A549 (cell line): ENCODE data around the gene LCN6. TPM values are rescaled to one million over a fixed set of nuclear protein-coding genes. Genes with fewer than 3 reads are reported as not detected.

ENCODE experiments used
- polyA plus RNA-seq, 4 experiments: library from polyadenylated mRNA; depleted of rRNA in 3 of 4; stranded (reverse); fragments of >200 nt; fragmentation: RNase III in 1 of 4; extraction: RNeasy Plus Mini Kit Qiagen cat#74134 plus additional on column Dnase treatment in 1 of 4; gene quantifications; 2 replicates in 3 of 4; 3 replicates in 1 of 4; pipeline ENCODE4 v1.2.3, GENCODE V29; 2011 to 2017
- small RNA-seq, 6 experiments: library from RNA; depleted of rRNA; stranded (forward); fragments of <200 nt; gene quantifications; one replicate each; pipeline ENCODE3, GENCODE V24; 2012

The LCN6 gene
- polyA plus RNA-seq, 2 of the 4 experiments (the other 2 are of a cell fraction): not detected

Small RNA genes within 50 kb of the gene (small RNA-seq; reads per million reads assigned to genes)
- gene ATP6V1G1P3: 0 reads per million in 6 experiments
- gene MIR6722: 0 to 0.69 (median 0) reads per million in 6 experiments

Other genes starting within 250 kb of the LCN6 start
- 0.88 and 1.2 TPM in 2 replicates for gene NOTCH1, start 202.5 kb downstream of the LCN6 start, polyA plus RNA-seq (2011; rRNA removed)
- gene NOTCH1, start 202.5 kb downstream of the LCN6 start, polyA plus RNA-seq (2017; fragmentation: RNase III; extraction: RNeasy Plus Mini Kit Qiagen cat#74134 plus additional on column Dnase treatment): 4.6 to 6.4 TPM (median 5.7 TPM) in 3 replicates
- 15.3 and 19.9 TPM in 2 replicates for gene EGFL7, start 85.6 kb downstream of the LCN6 start, polyA plus RNA-seq (2011; rRNA removed)
- 28.9 to 34.4 TPM (median 32.3 TPM) in 3 replicates for gene EGFL7, start 85.6 kb downstream of the LCN6 start, polyA plus RNA-seq (2017; fragmentation: RNase III; extraction: RNeasy Plus Mini Kit Qiagen cat#74134 plus additional on column Dnase treatment)
- gene AGPAT2, start 61.1 kb downstream of the LCN6 start, polyA plus RNA-seq (2011; rRNA removed): 32.3 and 38.6 TPM in 2 replicates
- 44.3 to 49.5 TPM (median 46.3 TPM) in 3 replicates for gene AGPAT2, start 61.1 kb downstream of the LCN6 start, polyA plus RNA-seq (2017; fragmentation: RNase III; extraction: RNeasy Plus Mini Kit Qiagen cat#74134 plus additional on column Dnase treatment)
- 6.7 and 8.8 TPM in 2 replicates for gene DIPK1B, start 36.0 kb downstream of the LCN6 start, polyA plus RNA-seq (2011; rRNA removed)
- gene DIPK1B, start 36.0 kb downstream of the LCN6 start, polyA plus RNA-seq (2017; fragmentation: RNase III; extraction: RNeasy Plus Mini Kit Qiagen cat#74134 plus additional on column Dnase treatment): 6.0 to 8.2 TPM (median 6.7 TPM) in 3 replicates
- gene LCN10, start 5.6 kb downstream of the LCN6 start, polyA plus RNA-seq (2011; rRNA removed): not detected in 2 replicates
- not detected in 3 replicates for gene LCN10, start 5.6 kb downstream of the LCN6 start, polyA plus RNA-seq (2017; fragmentation: RNase III; extraction: RNeasy Plus Mini Kit Qiagen cat#74134 plus additional on column Dnase treatment)
- not detected in 2 replicates for gene LCN8, start 9.7 kb upstream of the LCN6 start, polyA plus RNA-seq (2011; rRNA removed)
- not detected in 3 replicates for gene LCN8, start 9.7 kb upstream of the LCN6 start, polyA plus RNA-seq (2017; fragmentation: RNase III; extraction: RNeasy Plus Mini Kit Qiagen cat#74134 plus additional on column Dnase treatment)
- 0.10 and 0.24 TPM in 2 replicates for gene LCN15, start 16.0 kb upstream of the LCN6 start, polyA plus RNA-seq (2011; rRNA removed)
- gene LCN15, start 16.0 kb upstream of the LCN6 start, polyA plus RNA-seq (2017; fragmentation: RNase III; extraction: RNeasy Plus Mini Kit Qiagen cat#74134 plus additional on column Dnase treatment): 0.07 to 0.09 TPM in 2 of 3 replicates, not detected in the other
- 64.5 and 78.0 TPM in 2 replicates for gene TMEM141, start 42.8 kb upstream of the LCN6 start, polyA plus RNA-seq (2011; rRNA removed)
- gene TMEM141, start 42.8 kb upstream of the LCN6 start, polyA plus RNA-seq (2017; fragmentation: RNase III; extraction: RNeasy Plus Mini Kit Qiagen cat#74134 plus additional on column Dnase treatment): 69.9 to 71.0 TPM (median 70.7 TPM) in 3 replicates
- gene CCDC183, start 47.8 kb upstream of the LCN6 start, polyA plus RNA-seq (2011; rRNA removed): 1.4 and 1.6 TPM in 2 replicates
- gene CCDC183, start 47.8 kb upstream of the LCN6 start, polyA plus RNA-seq (2017; fragmentation: RNase III; extraction: RNeasy Plus Mini Kit Qiagen cat#74134 plus additional on column Dnase treatment): 0.58 to 1.1 TPM (median 0.90 TPM) in 3 replicates
- gene RABL6, start 59.4 kb upstream of the LCN6 start, polyA plus RNA-seq (2011; rRNA removed): 46.8 and 53.5 TPM in 2 replicates
- 70.3 to 72.2 TPM (median 71.4 TPM) in 3 replicates for gene RABL6, start 59.4 kb upstream of the LCN6 start, polyA plus RNA-seq (2017; fragmentation: RNase III; extraction: RNeasy Plus Mini Kit Qiagen cat#74134 plus additional on column Dnase treatment)
- 0.75 and 0.76 TPM in 2 replicates for gene AJM1, start 94.0 kb upstream of the LCN6 start, polyA plus RNA-seq (2011; rRNA removed)
- gene AJM1, start 94.0 kb upstream of the LCN6 start, polyA plus RNA-seq (2017; fragmentation: RNase III; extraction: RNeasy Plus Mini Kit Qiagen cat#74134 plus additional on column Dnase treatment): 3.0 to 3.6 TPM (median 3.2 TPM) in 3 replicates
- gene PHPT1, start 100.9 kb upstream of the LCN6 start, polyA plus RNA-seq (2011; rRNA removed): 104 and 123 TPM in 2 replicates
- gene PHPT1, start 100.9 kb upstream of the LCN6 start, polyA plus RNA-seq (2017; fragmentation: RNase III; extraction: RNeasy Plus Mini Kit Qiagen cat#74134 plus additional on column Dnase treatment): 234 to 261 TPM (median 239 TPM) in 3 replicates
- 1.3 and 1.5 TPM in 2 replicates for gene MAMDC4, start 103.8 kb upstream of the LCN6 start, polyA plus RNA-seq (2011; rRNA removed)
- 7.3 to 9.1 TPM (median 7.6 TPM) in 3 replicates for gene MAMDC4, start 103.8 kb upstream of the LCN6 start, polyA plus RNA-seq (2017; fragmentation: RNase III; extraction: RNeasy Plus Mini Kit Qiagen cat#74134 plus additional on column Dnase treatment)
- 284 and 464 TPM in 2 replicates for gene EDF1, start 117.8 kb upstream of the LCN6 start, polyA plus RNA-seq (2011; rRNA removed)
- 472 to 560 TPM (median 477 TPM) in 3 replicates for gene EDF1, start 117.8 kb upstream of the LCN6 start, polyA plus RNA-seq (2017; fragmentation: RNase III; extraction: RNeasy Plus Mini Kit Qiagen cat#74134 plus additional on column Dnase treatment)
- gene TRAF2, start 138.0 kb upstream of the LCN6 start, polyA plus RNA-seq (2011; rRNA removed): 23.8 and 24.5 TPM in 2 replicates
- gene TRAF2, start 138.0 kb upstream of the LCN6 start, polyA plus RNA-seq (2017; fragmentation: RNase III; extraction: RNeasy Plus Mini Kit Qiagen cat#74134 plus additional on column Dnase treatment): 36.4 to 49.4 TPM (median 39.5 TPM) in 3 replicates
- gene FBXW5, start 196.2 kb upstream of the LCN6 start, polyA plus RNA-seq (2011; rRNA removed): 37.3 and 37.5 TPM in 2 replicates
- gene FBXW5, start 196.2 kb upstream of the LCN6 start, polyA plus RNA-seq (2017; fragmentation: RNase III; extraction: RNeasy Plus Mini Kit Qiagen cat#74134 plus additional on column Dnase treatment): 59.3 to 61.4 TPM (median 59.5 TPM) in 3 replicates
- gene C8G, start 196.7 kb upstream of the LCN6 start, polyA plus RNA-seq (2011; rRNA removed): 0.41 and 0.45 TPM in 2 replicates
- 1.1 to 1.3 TPM (median 1.1 TPM) in 3 replicates for gene C8G, start 196.7 kb upstream of the LCN6 start, polyA plus RNA-seq (2017; fragmentation: RNase III; extraction: RNeasy Plus Mini Kit Qiagen cat#74134 plus additional on column Dnase treatment)
- gene LCN12, start 203.7 kb upstream of the LCN6 start, polyA plus RNA-seq (2011; rRNA removed): 0.74 and 1.8 TPM in 2 replicates
- gene LCN12, start 203.7 kb upstream of the LCN6 start, polyA plus RNA-seq (2017; fragmentation: RNase III; extraction: RNeasy Plus Mini Kit Qiagen cat#74134 plus additional on column Dnase treatment): 2.8 to 3.6 TPM (median 3.0 TPM) in 3 replicates
- 0.31 and 0.33 TPM in 2 replicates for gene PTGDS, start 229.0 kb upstream of the LCN6 start, polyA plus RNA-seq (2011; rRNA removed)
- gene PTGDS, start 229.0 kb upstream of the LCN6 start, polyA plus RNA-seq (2017; fragmentation: RNase III; extraction: RNeasy Plus Mini Kit Qiagen cat#74134 plus additional on column Dnase treatment): 0.18 to 0.34 TPM (median 0.26 TPM) in 3 replicates
- 0.04 and 0.19 TPM in 2 replicates for gene LCNL1, start 234.5 kb upstream of the LCN6 start, polyA plus RNA-seq (2011; rRNA removed)
- gene LCNL1, start 234.5 kb upstream of the LCN6 start, polyA plus RNA-seq (2017; fragmentation: RNase III; extraction: RNeasy Plus Mini Kit Qiagen cat#74134 plus additional on column Dnase treatment): 0.05 to 0.08 TPM (median 0.08 TPM) in 3 replicates
- gene PAXX, start 243.9 kb upstream of the LCN6 start, polyA plus RNA-seq (2011; rRNA removed): 12.6 and 15.6 TPM in 2 replicates
- 50.7 to 57.0 TPM (median 53.2 TPM) in 3 replicates for gene PAXX, start 243.9 kb upstream of the LCN6 start, polyA plus RNA-seq (2017; fragmentation: RNase III; extraction: RNeasy Plus Mini Kit Qiagen cat#74134 plus additional on column Dnase treatment)
- gene CLIC3, start 248.0 kb upstream of the LCN6 start, polyA plus RNA-seq (2011; rRNA removed): 0.33 and 0.61 TPM in 2 replicates
- 5.1 to 6.6 TPM (median 6.4 TPM) in 3 replicates for gene CLIC3, start 248.0 kb upstream of the LCN6 start, polyA plus RNA-seq (2017; fragmentation: RNase III; extraction: RNeasy Plus Mini Kit Qiagen cat#74134 plus additional on column Dnase treatment)